ENCODE results near the gene WASHC2A. TPM values are rescaled to one million over a fixed set of nuclear protein-coding genes. Genes with fewer than 3 reads are reported as not detected.
"Not testable (repeated sequence)": the region's sequence is repeated elsewhere in the genome, so short reads cannot be mapped to it uniquely, and the experiment has no call there.

Gene WASHC2A
- total and polyA plus RNA-seq, 12 donors, result 23.3 to 55.1 (median 42.8) TPM

GRCh38 chr10:50063100-50063499, 4.7 kb upstream of the WASHC2A start:
- intact Hi-C loops (cut with DNase I), result no loop called here
- DNase-seq, result no peak
- H3K36me3 ChIP-seq (replicated peaks in 1 of 2), result no peaks in the 10 kb centered on the region
- no peaks in the 10 kb centered on the region for H3K4me1 ChIP-seq (replicated peaks in 1 of 2)
- no peak for TF ChIP-seq POLR2A (IDR thresholded peaks at IDR 0.05)
- no peak for TF ChIP-seq CTCF (IDR thresholded peaks at IDR 0.05)
- H3K4me3 ChIP-seq, result no peak overlapping the region
- H3K27ac ChIP-seq, result no peak overlapping the region
- H3K9me3 ChIP-seq (replicated peaks in 1 of 3), result no peaks in the 10 kb centered on the region
- H3K27me3 ChIP-seq, result no peaks in the 10 kb centered on the region
- 29 to 58% (median 39%) methylated on average over 8 of the region's 8 CpGs for WGBS, 4 donors

GRCh38 chr10:50068352-50068659, 552 bp downstream of the WASHC2A start:
- H3K36me3 ChIP-seq (replicated peaks in 1 of 2); H3K9me3 ChIP-seq (replicated peaks in 1 of 3); DNase-seq; H3K27me3 ChIP-seq; H3K4me1 ChIP-seq (replicated peaks in 1 of 2); intact Hi-C loops (cut with DNase I): not testable (repeated sequence)
- Histone ChIP-seq H3K4me3 (peak overlapping the region in 2 of 4 donors; percentile 50 to 89), H3K27ac (peak overlapping the region in 3 of 5 donors; percentile 83 to 94 (median 87))
- WGBS, 4 donors, result 1 to 20% (median 3%) methylated on average over 1 to 10 of the region's 13 CpGs; no CpG with 5 or more reads in 1 of the 4 donors

GRCh38 chr10:50075139-50075538, 7.4 kb downstream of the WASHC2A start:
- H3K36me3 ChIP-seq (replicated peaks in 1 of 2); H3K4me3 ChIP-seq; H3K27ac ChIP-seq; H3K9me3 ChIP-seq (replicated peaks in 1 of 3); H3K4me1 ChIP-seq (replicated peaks in 1 of 2); H3K27me3 ChIP-seq; intact Hi-C loops (cut with DNase I); DNase-seq: not testable (repeated sequence)
- WGBS, 4 donors, result 88 to 100% (median 96%) methylated on average over 1 to 2 of the region's 2 CpGs

GRCh38 chr10:50075544-50075943, 7.8 kb downstream of the WASHC2A start:
- intact Hi-C loops (cut with DNase I); H3K4me1 ChIP-seq (replicated peaks in 1 of 2); H3K27ac ChIP-seq; H3K4me3 ChIP-seq; H3K36me3 ChIP-seq (replicated peaks in 1 of 2); H3K27me3 ChIP-seq; H3K9me3 ChIP-seq (replicated peaks in 1 of 3); DNase-seq: not testable (repeated sequence)
- peak in 1 of 6 experiments; percentile 24 for TF ChIP-seq CTCF (IDR thresholded peaks at IDR 0.05)
- 0 to 60% (median 32%) methylated on average over 1 to 2 of the region's 2 CpGs for WGBS, 4 donors

- WGBS, 4 donors, result 90 to 96% (median 95%) methylated on average over 4 to 9 of the region's 11 CpGs
- H3K27ac ChIP-seq; H3K9me3 ChIP-seq (replicated peaks in 1 of 3); H3K4me1 ChIP-seq (replicated peaks in 1 of 2); H3K36me3 ChIP-seq (replicated peaks in 1 of 2); H3K4me3 ChIP-seq; H3K27me3 ChIP-seq; intact Hi-C loops (cut with DNase I); DNase-seq: not testable (repeated sequence)
Observed at GRCh38 chr10:50091304-50091703, 23.6 kb downstream of the WASHC2A start.

GRCh38 chr10:50092928-50093327, 25.2 kb downstream of the WASHC2A start:
- DNase-seq; H3K36me3 ChIP-seq (replicated peaks in 1 of 2); H3K27ac ChIP-seq; H3K9me3 ChIP-seq (replicated peaks in 1 of 3); H3K27me3 ChIP-seq; H3K4me3 ChIP-seq; H3K4me1 ChIP-seq (replicated peaks in 1 of 2); intact Hi-C loops (cut with DNase I): not testable (repeated sequence)
- WGBS, 4 donors, result 83% methylated on average over 1 of the region's 8 CpGs; no CpG with 5 or more reads in 3 of the 4 donors

- H3K27me3 ChIP-seq, result not testable (repeated sequence)
Observed at GRCh38 chr10:50094630-50095029, 26.9 kb downstream of the WASHC2A start.

GRCh38 chr10:50095402-50095801, 27.6 kb downstream of the WASHC2A start:
- intact Hi-C loops (cut with DNase I); H3K9me3 ChIP-seq (replicated peaks in 1 of 3); DNase-seq; H3K36me3 ChIP-seq (replicated peaks in 1 of 2); H3K4me3 ChIP-seq; H3K27ac ChIP-seq; H3K27me3 ChIP-seq; H3K4me1 ChIP-seq (replicated peaks in 1 of 2): not testable (repeated sequence)
- 87 to 97% (median 93%) methylated on average over 7 of the region's 7 CpGs for WGBS, 4 donors

More at GRCh38 chr10:50094630-50095029, 26.9 kb downstream of the WASHC2A start:
- H3K27ac ChIP-seq; intact Hi-C loops (cut with DNase I); H3K9me3 ChIP-seq (replicated peaks in 1 of 3); H3K4me3 ChIP-seq; H3K36me3 ChIP-seq (replicated peaks in 1 of 2); H3K4me1 ChIP-seq (replicated peaks in 1 of 2); DNase-seq: not testable (repeated sequence)
- 89 to 98% (median 95%) methylated on average over 2 to 4 of the region's 5 CpGs for WGBS, 4 donors

- H3K9me3 ChIP-seq (replicated peaks in 1 of 3); H3K36me3 ChIP-seq (replicated peaks in 1 of 2); H3K4me3 ChIP-seq; DNase-seq; intact Hi-C loops (cut with DNase I); H3K4me1 ChIP-seq (replicated peaks in 1 of 2); H3K27me3 ChIP-seq; H3K27ac ChIP-seq: not testable (repeated sequence)
- WGBS, 4 donors, result 100% methylated on average over 1 of the region's 3 CpGs; no CpG with 5 or more reads in 2 of the 4 donors
Observed at GRCh38 chr10:50096722-50097121, 29.0 kb downstream of the WASHC2A start.

GRCh38 chr10:50098645-50099044, 30.9 kb downstream of the WASHC2A start:
- 72 to 90% (median 83%) methylated on average over 2 of the region's 3 CpGs for WGBS, 4 donors
- H3K9me3 ChIP-seq (replicated peaks in 1 of 3); DNase-seq; H3K4me1 ChIP-seq (replicated peaks in 1 of 2); H3K27ac ChIP-seq; H3K36me3 ChIP-seq (replicated peaks in 1 of 2); H3K27me3 ChIP-seq; intact Hi-C loops (cut with DNase I); H3K4me3 ChIP-seq: not testable (repeated sequence)
